IMR-90 (cell line): ENCODE data around the gene TAS2R16. TPM values are rescaled to one million over a fixed set of nuclear protein-coding genes. Genes with fewer than 3 reads are reported as not detected.

Experiments
- ATAC-seq: fragments of 200-7000 bp; cut with Tn5 transposase; 2 replicates; pipeline ENCODE4 v1.9.1; 2020; ENCODE audit warnings: low read depth, mild to moderate bottlenecking, moderate library complexity
- BruUV-seq: library from RNA; stranded (reverse); fragments of 400-500 nt; replicated peaks from 2 replicates; lab custom pipeline; 2021; lab: Mats Ljungman, UMichigan
- CTCF ChIA-PET: fragments of 300-600 bp; formaldehyde crosslinking; extraction: SDS; loops from one replicate; lab custom pipeline; 2021; ENCODE audit warnings: antibody characterized with exemption; lab: Yijun Ruan, JAX
- POLR2A ChIA-PET: fragments of 300-600 bp; sonication (Branson Sonifier 250); formaldehyde crosslinking; loops from one replicate; lab custom pipeline; 2022; ENCODE audit warnings: antibody characterized with exemption; ENCODE audit not compliant: unreplicated experiment; lab: Charles Lee
- DNase-seq: peaks from one replicate; pipeline ENCODE4 v3.0.0; 2013
- H2AFZ ChIP-seq: replicated peaks from 2 replicates; pipeline ENCODE3; 2013; ENCODE audit warnings: low read length, mild to moderate bottlenecking; ENCODE audit not compliant: poor library complexity
- H2AK5ac ChIP-seq: 2 replicates; pipeline ENCODE4 v1.6.1; 2013; ENCODE audit warnings: low read depth, low read length, inconsistent platforms
- H2AK9ac ChIP-seq: replicated peaks from 2 replicates; pipeline ENCODE3; 2013; ENCODE audit warnings: mild to moderate bottlenecking, low read depth, low read length, moderate library complexity; ENCODE audit not compliant: poor library complexity
- H2BK120ac ChIP-seq: 2 replicates; pipeline ENCODE4 v1.6.1; 2013; ENCODE audit warnings: low read depth, low read length, inconsistent platforms
- H2BK15ac ChIP-seq: 3 replicates; pipeline ENCODE4 v1.6.1; 2013; ENCODE audit warnings: low read depth, low read length, inconsistent platforms
- H2BK20ac ChIP-seq: 2 replicates; pipeline ENCODE4 v1.6.1; 2013; ENCODE audit warnings: low read depth, mild to moderate bottlenecking, inconsistent platforms, low read length, moderate library complexity
- H2BK5ac ChIP-seq: 2 replicates; pipeline ENCODE4 v1.6.1; 2013; ENCODE audit warnings: mild to moderate bottlenecking, low read depth, low read length, inconsistent platforms; ENCODE audit not compliant: poor library complexity, severe bottlenecking
- H3K14ac ChIP-seq: replicated peaks from 2 replicates; pipeline ENCODE4 v1.6.1; 2013; ENCODE audit warnings: low read depth, low read length, inconsistent platforms
- H3K18ac ChIP-seq: 2 replicates; pipeline ENCODE4 v1.6.1; 2013; ENCODE audit warnings: low read depth, low read length, control low read depth
- H3K23ac ChIP-seq: 2 replicates; pipeline ENCODE4 v1.6.1; 2013; ENCODE audit warnings: low read depth, low read length, inconsistent platforms
- H3K27ac ChIP-seq: 2 replicates; pipeline ENCODE4 v1.5.1; 2013; ENCODE audit warnings: mild to moderate bottlenecking, control low read depth, low read length; ENCODE audit not compliant: insufficient read depth
- H3K27me3 ChIP-seq: 2 replicates; pipeline ENCODE4 v1.6.1; 2013; ENCODE audit warnings: low read length; ENCODE audit not compliant: control insufficient read depth, insufficient read depth
- H3K36me3 ChIP-seq: 2 replicates; pipeline ENCODE4 v1.6.1; 2013; ENCODE audit warnings: low read length, mixed read lengths; ENCODE audit not compliant: control insufficient read depth, insufficient read depth
- H3K4ac ChIP-seq: 2 replicates; pipeline ENCODE4 v1.6.1; 2013; ENCODE audit warnings: low read depth, low read length, inconsistent platforms
- H3K4me1 ChIP-seq: 2 replicates; pipeline ENCODE4 v1.6.1; 2013; ENCODE audit warnings: low read length, mixed read lengths; ENCODE audit not compliant: control insufficient read depth, insufficient read depth
- H3K4me2 ChIP-seq: 2 replicates; pipeline ENCODE4 v1.6.1; 2013; ENCODE audit warnings: low read depth, mild to moderate bottlenecking, control low read depth, low read length, moderate library complexity
- H3K4me3 ChIP-seq: 2 replicates; pipeline ENCODE4 v1.5.1; 2013; ENCODE audit warnings: low read depth, mild to moderate bottlenecking, control low read depth, low read length, moderate library complexity; ENCODE audit not compliant: insufficient read depth
- H3K56ac ChIP-seq: 2 replicates; pipeline ENCODE4 v1.6.1; 2013; ENCODE audit warnings: low read length, inconsistent platforms; ENCODE audit not compliant: insufficient read depth; ENCODE audit errors: extremely low read depth
- H3K79me1 ChIP-seq, 2 experiments: 2 replicates each; pipeline ENCODE4 v1.6.1; 2013; ENCODE audit warnings: low read length in 2 of 2, inconsistent platforms in 1 of 2, low read depth in 1 of 2
- H3K9ac ChIP-seq: 2 replicates; pipeline ENCODE4 v1.6.1; 2013; ENCODE audit warnings: low read depth, low read length, control low read depth
- H3K9me1 ChIP-seq: 2 replicates; pipeline ENCODE4 v1.6.1; 2013; ENCODE audit warnings: low read length, inconsistent platforms; ENCODE audit not compliant: insufficient read depth
- H3K9me3 ChIP-seq: 2 replicates; pipeline ENCODE4 v1.6.1; 2013; ENCODE audit warnings: low read length; ENCODE audit not compliant: control insufficient read depth, insufficient read depth
- H4K20me1 ChIP-seq: 2 replicates; pipeline ENCODE4 v1.6.1; 2013; ENCODE audit warnings: low read length, inconsistent platforms; ENCODE audit not compliant: insufficient read depth
- H4K5ac ChIP-seq: 2 replicates; pipeline ENCODE4 v1.6.1; 2013; ENCODE audit warnings: mild to moderate bottlenecking, low read depth, low read length, control low read depth
- H4K8ac ChIP-seq, 2 experiments: 2 replicates each; pipeline ENCODE4 v1.6.1; 2013; ENCODE audit warnings: low read depth in 2 of 2, low read length in 2 of 2, control low read depth in 1 of 2, inconsistent platforms in 1 of 2
- H4K91ac ChIP-seq: 2 replicates; pipeline ENCODE4 v1.6.1; 2013; ENCODE audit warnings: low read depth, low read length, inconsistent platforms; ENCODE audit not compliant: insufficient read depth
- BHLHE40 ChIP-seq: fragments of 150-350 bp; IDR thresholded peaks from 2 replicates; pipeline ENCODE4 v1.6.1; 2016; ENCODE audit warnings: mild to moderate bottlenecking, low read depth, low read length
- CHD1 ChIP-seq: IDR thresholded peaks from 2 replicates; pipeline ENCODE4 v1.6.1; 2012; ENCODE audit warnings: low read depth, low read length, improper control_type of control experiment
- CTCF ChIP-seq: conservative IDR thresholded peaks from 2 replicates; pipeline ENCODE4 v1.5.1; 2012; ENCODE audit warnings: mild to moderate bottlenecking, low read depth, low read length, improper control_type of control experiment
- MAFK ChIP-seq: IDR thresholded peaks from 2 replicates; pipeline ENCODE4 v1.6.1; 2012; ENCODE audit warnings: low read depth, low read length, improper control_type of control experiment
- MAZ ChIP-seq: IDR thresholded peaks from 2 replicates; pipeline ENCODE4 v1.6.1; 2012; ENCODE audit warnings: low read depth, mild to moderate bottlenecking, low read length, improper control_type of control experiment, moderate library complexity, borderline replicate concordance
- MXI1 ChIP-seq: IDR thresholded peaks from 2 replicates; pipeline ENCODE4 v1.6.1; 2012; ENCODE audit warnings: low read depth, mild to moderate bottlenecking, low read length, moderate library complexity, borderline replicate concordance
- POLR2A ChIP-seq: IDR thresholded peaks from 2 replicates; pipeline ENCODE4 v1.6.1; 2012; ENCODE audit warnings: mild to moderate bottlenecking, low read depth, low read length
- RCOR1 ChIP-seq: IDR thresholded peaks from 2 replicates; pipeline ENCODE4 v1.6.1; 2012; ENCODE audit warnings: mild to moderate bottlenecking, low read length, improper control_type of control experiment; ENCODE audit not compliant: insufficient replicate concordance
- RFX5 ChIP-seq: IDR thresholded peaks from 2 replicates; pipeline ENCODE4 v1.8.0; 2012; ENCODE audit warnings: low read depth, mild to moderate bottlenecking, low read length, moderate library complexity
- WGBS, 2 experiments: methylation state at CpG; one replicate each; pipeline versions ENCODE4 v1.1.5 to v1.1.7; 2013; ENCODE audit warnings: missing lambda C conversion rate in 2 of 2; ENCODE audit not compliant: insufficient read length in 1 of 2; ENCODE audit errors: extremely low coverage in 2 of 2; 5-methylcytosine and 5-hydroxymethylcytosine counted together
- dilution Hi-C: fragments of 300-500 bp; cut with HindIII; formaldehyde crosslinking; loops from one replicate; pipeline ENCODE4 v1.14.3; 2018; ENCODE audit warnings: low sequenced_read_pairs; ENCODE audit not compliant: unreplicated experiment
- in situ Hi-C: fragments of 300-500 bp; cut with MboI; formaldehyde crosslinking; loops from 3 replicates; pipeline ENCODE4 v1.14.3; 2019; ENCODE audit warnings: low sequenced_read_pairs, inconsistent platforms, mixed read lengths
- intact Hi-C: fragments of 100-400 bp; cut with micrococcal nuclease; formaldehyde crosslinking; loops from 2 replicates; pipeline ENCODE4 v1.10.0; 2022
- polyA plus RNA-seq, 3 experiments: library from polyadenylated mRNA; depleted of rRNA; stranded (reverse); fragments of >200 nt; gene quantifications; 2 replicates each; pipeline ENCODE4 v1.2.3, GENCODE V29; 2012; ENCODE audit warnings: low replicate concordance in 1 of 3
- total RNA-seq: library from RNA; depleted of rRNA; stranded (reverse); fragments of >200 nt; gene quantifications from 2 replicates; pipeline ENCODE4 v1.2.3, GENCODE V29; 2012

TAS2R16 gene
- total and polyA plus RNA-seq, 2 of the 4 experiments (the other 2 are of a cell fraction) = not detected

- no peak overlapping the region for H2BK5ac ChIP-seq
- H2AK5ac ChIP-seq = no peak overlapping the region
- in situ Hi-C loops (no loop called here), dilution Hi-C loops (no loop called here), intact Hi-C loops (no loop called here)
- H4K91ac ChIP-seq = no peak overlapping the region
- no TSS peak for BruUV-seq
- no peak overlapping the region for H3K14ac ChIP-seq
- no peak overlapping the region for H3K56ac ChIP-seq
- H2BK120ac ChIP-seq = no peak overlapping the region
- H3K4me2 ChIP-seq = no peak overlapping the region
- no peak overlapping the region for H3K27ac ChIP-seq
- H3K4ac ChIP-seq = no peak overlapping the region
- no peaks in the 10 kb centered on the region for H3K27me3 ChIP-seq
- no peaks in the 10 kb centered on the region for H3K79me1 ChIP-seq
- no peak overlapping the region for H2AFZ ChIP-seq
- no peak overlapping the region for H3K9ac ChIP-seq
- no peak for ATAC-seq
- no peaks in the 10 kb centered on the region for H3K36me3 ChIP-seq
- no peak overlapping the region for H2BK20ac ChIP-seq
- H3K4me1 ChIP-seq = no peaks in the 10 kb centered on the region
- no peak overlapping the region for H2BK15ac ChIP-seq
- peaks cover 12% of the 10 kb centered on the region for H3K9me3 ChIP-seq
- no peak overlapping the region for H3K23ac ChIP-seq
- TF ChIP-seq BHLHE40 = no peak
- no peak for TF ChIP-seq MAFK
- TF ChIP-seq RCOR1 = no peak
- TF ChIP-seq CHD1 = no peak
- no peak for TF ChIP-seq CTCF
- TF ChIP-seq MAZ = no peak
- TF ChIP-seq MXI1 = no peak
- TF ChIP-seq POLR2A = no peak
- TF ChIP-seq RFX5 = no peak
- no CpG with 5 or more reads among the region's 3 CpGs for WGBS, 2 experiments
- H3K18ac ChIP-seq = no peak overlapping the region
- no peak for DNase-seq
- CTCF ChIA-PET = no interaction called here
- POLR2A ChIA-PET = no interaction called here
- no peaks in the 10 kb centered on the region for H3K9me1 ChIP-seq
- H4K5ac ChIP-seq = no peak overlapping the region
- no peak overlapping the region for H3K4me3 ChIP-seq
- H2AK9ac ChIP-seq = no peak overlapping the region
- no peak overlapping the region for H4K8ac ChIP-seq
- no peaks in the 10 kb centered on the region for H4K20me1 ChIP-seq
These were observed 32.8 kb upstream of the TAS2R16 start for GRCh38 chr7:123028339-123028738.
